ENCODE measurements around the gene TMEM97.

The TMEM97 gene

DNA sequence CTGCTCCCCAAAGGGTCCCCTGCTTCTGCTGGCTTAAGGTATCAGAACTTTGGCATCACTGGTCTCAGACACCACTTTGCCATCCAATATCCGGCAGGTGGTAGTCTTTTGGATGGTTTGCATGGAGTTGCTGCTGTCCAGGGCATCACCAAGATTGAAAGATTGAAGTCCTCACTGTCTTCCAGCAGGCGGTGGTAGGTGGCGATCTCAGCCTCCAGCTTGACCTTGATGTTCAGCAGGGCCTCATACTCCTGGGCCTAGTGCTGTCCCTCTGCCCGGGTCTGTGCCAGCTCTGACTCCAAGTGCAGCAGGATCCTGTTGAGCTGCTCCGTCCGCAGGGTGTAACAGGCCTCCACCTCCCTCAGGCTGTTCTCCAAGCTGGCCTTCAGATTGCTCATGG, 43.0 kb upstream of the TMEM97 start:
- no peak overlapping the region for H3K27ac ChIP-seq (ENCODE audit: low read depth, low read length, poor library complexity, severe bottlenecking)
- no peaks in the 10 kb centered on the region for H3K4me1 ChIP-seq (ENCODE audit: insufficient read depth, low read length, severe bottlenecking)
- H3K4me3 ChIP-seq (ENCODE audit: low read depth, low read length, poor library complexity, severe bottlenecking) = no peak overlapping the region
- H3K79me2 ChIP-seq (ENCODE audit: insufficient read depth, low read length) = no peaks in the 10 kb centered on the region
- H3K9me3 ChIP-seq (ENCODE audit: low read length) = no peaks in the 10 kb centered on the region
- no peaks in the 10 kb centered on the region for H3F3A ChIP-seq (ENCODE audit: insufficient read depth, low read length)
- TF ChIP-seq EZH2 (IDR thresholded peaks at IDR 0.05; ENCODE audit: borderline replicate concordance, low read length) = no peak
- TF ChIP-seq, protein P1, sequence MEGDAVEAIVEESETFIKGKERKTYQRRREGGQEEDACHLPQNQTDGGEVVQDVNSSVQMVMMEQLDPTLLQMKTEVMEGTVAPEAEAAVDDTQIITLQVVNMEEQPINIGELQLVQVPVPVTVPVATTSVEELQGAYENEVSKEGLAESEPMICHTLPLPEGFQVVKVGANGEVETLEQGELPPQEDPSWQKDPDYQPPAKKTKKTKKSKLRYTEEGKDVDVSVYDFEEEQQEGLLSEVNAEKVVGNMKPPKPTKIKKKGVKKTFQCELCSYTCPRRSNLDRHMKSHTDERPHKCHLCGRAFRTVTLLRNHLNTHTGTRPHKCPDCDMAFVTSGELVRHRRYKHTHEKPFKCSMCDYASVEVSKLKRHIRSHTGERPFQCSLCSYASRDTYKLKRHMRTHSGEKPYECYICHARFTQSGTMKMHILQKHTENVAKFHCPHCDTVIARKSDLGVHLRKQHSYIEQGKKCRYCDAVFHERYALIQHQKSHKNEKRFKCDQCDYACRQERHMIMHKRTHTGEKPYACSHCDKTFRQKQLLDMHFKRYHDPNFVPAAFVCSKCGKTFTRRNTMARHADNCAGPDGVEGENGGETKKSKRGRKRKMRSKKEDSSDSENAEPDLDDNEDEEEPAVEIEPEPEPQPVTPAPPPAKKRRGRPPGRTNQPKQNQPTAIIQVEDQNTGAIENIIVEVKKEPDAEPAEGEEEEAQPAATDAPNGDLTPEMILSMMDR (IDR thresholded peaks at IDR 0.05; ENCODE audit: low read length) = no peak
- no peaks in the 10 kb centered on the region for H3K36me3 ChIP-seq (ENCODE audit: insufficient read depth, low read length)
- no peaks in the 10 kb centered on the region for H4K20me1 ChIP-seq (ENCODE audit: insufficient read depth, low read length)
- no peaks in the 10 kb centered on the region for H3K27me3 ChIP-seq (ENCODE audit: insufficient read depth, low read length)
- H3K9ac ChIP-seq (ENCODE audit: low read length) = no peak overlapping the region
- H2AFZ ChIP-seq (ENCODE audit: low read length) = no peak overlapping the region
- H3K9me2 ChIP-seq (ENCODE audit: low read depth, low read length) = no peaks in the 10 kb centered on the region
- H3K4me2 ChIP-seq (ENCODE audit: low read length) = no peak overlapping the region

DNA sequence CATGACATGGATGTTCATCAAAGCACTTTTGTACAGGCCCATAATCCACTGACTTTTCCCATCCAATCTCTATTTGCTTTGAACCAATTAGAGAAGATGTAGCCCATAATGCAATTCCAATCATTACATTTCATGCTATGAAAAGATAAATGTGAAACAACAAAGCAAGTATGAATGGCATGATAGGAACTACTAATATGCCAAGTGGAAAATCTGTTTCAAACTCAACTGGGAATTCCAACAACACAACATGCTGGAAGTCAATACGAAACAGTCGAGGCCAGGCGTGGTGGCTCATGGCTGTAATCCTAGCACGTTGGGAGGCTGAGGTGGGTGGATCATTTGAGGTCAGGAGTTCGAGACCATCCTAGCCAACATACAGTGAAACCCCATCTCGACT, 39.6 kb upstream of the TMEM97 start:
- no peak overlapping the region for H2AFZ ChIP-seq (ENCODE audit: low read length)
- H3K4me1 ChIP-seq (ENCODE audit: insufficient read depth, low read length, severe bottlenecking) = no peaks in the 10 kb centered on the region
- no peaks in the 10 kb centered on the region for H3K27me3 ChIP-seq (ENCODE audit: insufficient read depth, low read length)
- no peaks in the 10 kb centered on the region for H3K9me2 ChIP-seq (ENCODE audit: low read depth, low read length)
- H3K4me3 ChIP-seq (ENCODE audit: low read depth, low read length, poor library complexity, severe bottlenecking) = no peak overlapping the region
- H3K4me2 ChIP-seq (ENCODE audit: low read length) = no peak overlapping the region
- TF ChIP-seq EZH2 (IDR thresholded peaks at IDR 0.05; ENCODE audit: borderline replicate concordance, low read length) = no peak
- TF ChIP-seq, protein P1 (IDR thresholded peaks at IDR 0.05; ENCODE audit: low read length) = no peak
- H3K36me3 ChIP-seq (ENCODE audit: insufficient read depth, low read length) = no peaks in the 10 kb centered on the region
- no peak overlapping the region for H3K9ac ChIP-seq (ENCODE audit: low read length)
- no peaks in the 10 kb centered on the region for H4K20me1 ChIP-seq (ENCODE audit: insufficient read depth, low read length)
- no peaks in the 10 kb centered on the region for H3K9me3 ChIP-seq (ENCODE audit: low read length)
- H3K79me2 ChIP-seq (ENCODE audit: insufficient read depth, low read length) = no peaks in the 10 kb centered on the region
- no peak overlapping the region for H3K27ac ChIP-seq (ENCODE audit: low read depth, low read length, poor library complexity, severe bottlenecking)
- no peaks in the 10 kb centered on the region for H3F3A ChIP-seq (ENCODE audit: insufficient read depth, low read length)

DNA sequence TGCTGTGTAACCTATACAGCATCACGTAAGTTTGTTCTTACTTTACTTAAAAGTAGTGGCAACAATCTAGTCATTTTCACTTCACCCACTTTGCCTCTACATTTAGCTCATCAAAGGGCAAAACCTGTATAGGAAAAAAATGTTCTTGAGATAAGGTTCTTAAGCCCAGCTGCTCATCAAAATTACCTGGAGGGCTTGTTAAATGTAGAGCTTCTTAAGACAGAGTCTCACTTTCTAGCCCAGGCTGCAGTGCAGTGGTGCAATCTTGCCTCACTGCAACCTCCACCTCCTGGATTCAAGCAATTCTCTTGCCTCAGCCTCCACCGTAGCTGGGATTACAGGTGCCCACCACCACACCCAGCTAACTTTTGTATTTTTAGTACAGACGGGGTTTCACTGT, 38.2 kb upstream of the TMEM97 start:
- Histone ChIP-seq H3K36me3 (ENCODE audit: insufficient read depth, low read length) (no peaks in the 10 kb centered on the region), H3K9ac (ENCODE audit: low read length) (no peak overlapping the region), H3K4me3 (ENCODE audit: low read depth, low read length, poor library complexity, severe bottlenecking) (no peak overlapping the region), H3K4me2 (ENCODE audit: low read length) (no peak overlapping the region), H2AFZ (ENCODE audit: low read length) (no peak overlapping the region), H3K27ac (ENCODE audit: low read depth, low read length, poor library complexity, severe bottlenecking) (no peak overlapping the region), H3K4me1 (ENCODE audit: insufficient read depth, low read length, severe bottlenecking) (no peaks in the 10 kb centered on the region), H3K79me2 (ENCODE audit: insufficient read depth, low read length) (no peaks in the 10 kb centered on the region), H3K9me2 (ENCODE audit: low read depth, low read length) (no peaks in the 10 kb centered on the region), H3K9me3 (ENCODE audit: low read length) (no peaks in the 10 kb centered on the region), H3F3A (ENCODE audit: insufficient read depth, low read length) (no peaks in the 10 kb centered on the region), H4K20me1 (ENCODE audit: insufficient read depth, low read length) (no peaks in the 10 kb centered on the region), H3K27me3 (ENCODE audit: insufficient read depth, low read length) (no peaks in the 10 kb centered on the region)
- no peak for TF ChIP-seq EZH2 (IDR thresholded peaks at IDR 0.05; ENCODE audit: borderline replicate concordance, low read length)
- TF ChIP-seq, protein P1 (IDR thresholded peaks at IDR 0.05; ENCODE audit: low read length) = no peak

Measured in OCI-LY1 (cell line).